AG04449 (cell line): Measurements from ENCODE around the gene NFIX.

Source experiments
- CTCF ChIA-PET: fragments of 350-600 bp; formaldehyde crosslinking; extraction: SDS; loops from one replicate; lab custom pipeline; 2021; ENCODE audit warnings: antibody characterized with exemption; lab: Yijun Ruan, JAX
- POLR2A ChIA-PET: fragments of 400-600, 350-600 bp; formaldehyde crosslinking; extraction: SDS; loops from one replicate; lab custom pipeline; 2020; ENCODE audit warnings: antibody characterized with exemption, inconsistent platforms; lab: Yijun Ruan, JAX
- DNase-seq: peaks from one replicate; pipeline ENCODE4 v3.0.0-alpha.2; 2010; ENCODE audit warnings: low read depth, low spot score
- H3K4me3 ChIP-seq: 2 replicates; pipeline ENCODE4 v1.5.1; 2011; ENCODE audit warnings: low read depth, mild to moderate bottlenecking, control low read depth, low read length
- CTCF ChIP-seq: IDR thresholded peaks from one replicate; pipeline ENCODE4 v1.5.1; 2011; ENCODE audit warnings: mild to moderate bottlenecking, moderate library complexity, low read length, control low read depth, inconsistent platforms; ENCODE audit not compliant: insufficient read depth; ENCODE audit errors: missing control alignments

Gene NFIX

GRCh38 chr19:12994701-12995595 lies at the start of gene NFIX:
TSS of gene NFIX (plus strand) at chr19:12995475. CDS start at chr19:12995838, 363 bp downstream.
- CTCF ChIA-PET: interaction anchor here (0.7 to 3.9 kb wide), 6 partner anchors 10 to 99 kb away, joined by 3 to 25 read pairs (median 10); no protein-coding TSS in a partner anchor
- POLR2A ChIA-PET: interaction anchor here (1.8 kb wide), 1 partner anchor 49 kb away, joined by 4 read pairs; no protein-coding TSS in a partner anchor
- H3K4me3 ChIP-seq: peak within 1 kb of the TSS; percentile 80
- TF ChIP-seq CTCF: no peak
- DNase-seq: no peak

- TF ChIP-seq CTCF: no peak
- ChIA-PET POLR2A (interaction anchor here (0.7 to 1.5 kb wide), 4 partner anchors 10 to 264 kb away, joined by 3 to 9 read pairs (median 4); partner anchors contain the start of gene JUNB), CTCF (interaction anchor here (4.0 kb wide), 1 partner anchor 19 kb away, joined by 29 read pairs; no protein-coding TSS in a partner anchor)
- DNase-seq: peak; percentile 79
- peak within 1 kb of the TSS; percentile 80 for H3K4me3 ChIP-seq
These were observed 49.7 kb upstream of the NFIX start, which contains the start of gene RAD23A for GRCh38 chr19:12945479-12946091. TSS of gene RAD23A (plus strand) at chr19:12945862. CDS start at chr19:12945949, 87 bp downstream.

DNA sequence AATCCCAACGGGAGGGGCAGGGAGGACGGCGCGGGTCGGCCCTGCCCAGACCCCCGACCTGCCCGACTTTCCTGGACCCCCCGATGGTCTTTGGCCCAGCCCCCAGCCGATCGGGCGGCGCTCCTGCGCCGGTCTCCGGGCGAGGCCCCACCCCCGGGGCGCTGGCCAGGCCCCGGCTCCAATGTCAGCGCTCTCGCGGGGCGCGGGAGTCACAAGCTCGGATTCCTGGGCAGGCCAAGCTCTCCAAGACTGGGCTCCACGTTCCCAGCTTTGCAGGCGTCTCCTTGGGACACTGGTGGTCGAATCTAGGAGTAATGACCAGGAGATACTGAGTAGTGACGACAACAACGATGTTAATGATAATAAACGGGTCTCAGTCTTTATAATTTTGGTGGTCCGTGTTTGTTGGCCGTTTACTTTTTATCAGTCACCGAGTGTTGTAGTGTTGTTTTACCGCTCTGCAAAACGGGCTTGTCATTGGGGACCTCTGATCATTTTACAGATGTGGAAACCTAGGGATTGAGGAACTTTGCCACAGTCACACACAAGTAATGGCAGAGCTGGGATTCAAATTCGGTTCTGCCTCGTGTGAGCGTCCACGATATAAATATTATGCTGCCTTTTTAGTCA lies 49.1 kb upstream of the NFIX start:
- CTCF ChIA-PET: interaction anchor here (0.7 to 4.0 kb wide), 2 partner anchors 18 to 115 kb away, joined by 3 to 29 read pairs; no protein-coding TSS in a partner anchor
- peak overlapping the region; percentile 80 for H3K4me3 ChIP-seq
- no peak for TF ChIP-seq CTCF
- POLR2A ChIA-PET: interaction anchor here (0.6 to 1.5 kb wide), 6 partner anchors 8 to 265 kb away, joined by 3 to 9 read pairs (median 4); partner anchors contain the start of genes CALR, FARSA and JUNB
- DNase-seq: no peak

GRCh38 chr19:12946731-12947496 lies 48.4 kb upstream of the NFIX start:
- CTCF ChIA-PET: interaction anchor here (0.7 to 4.0 kb wide), 2 partner anchors 18 to 115 kb away, joined by 3 to 29 read pairs; no protein-coding TSS in a partner anchor
- DNase-seq: no peak
- TF ChIP-seq CTCF: no peak
- POLR2A ChIA-PET: interaction anchor here (0.6 to 1.5 kb wide), 6 partner anchors 9 to 266 kb away, joined by 3 to 9 read pairs (median 4); partner anchors contain the start of genes CALR, FARSA and JUNB
- H3K4me3 ChIP-seq: peak overlapping the region; percentile 80
